Neuronal stem cell (in vitro differentiated cells): Measurements from ENCODE around the gene NR2E1.
A peak's percentile ranks its signal among the peaks of the same experiment; 100 is the strongest.

ENCODE experiments used
- DNase-seq: peaks from one replicate; pipeline ENCODE4 v3.0.0-alpha.2; 2013; ENCODE audit warnings: low spot score
- H2AFZ ChIP-seq: one replicate; pipeline ENCODE4 v1.6.1; 2013; ENCODE audit warnings: mild to moderate bottlenecking, low read length, inconsistent platforms
- H2AK5ac ChIP-seq: 2 replicates; pipeline ENCODE4 v1.6.1; 2013; ENCODE audit warnings: low read depth, mild to moderate bottlenecking, inconsistent platforms, low read length, moderate library complexity, mixed read lengths
- H2BK120ac ChIP-seq: 2 replicates; pipeline ENCODE4 v1.6.1; 2013; ENCODE audit warnings: low read depth, mild to moderate bottlenecking, inconsistent platforms, low read length, moderate library complexity, mixed read lengths
- H2BK12ac ChIP-seq: one replicate; pipeline ENCODE4 v1.6.1; 2013; ENCODE audit warnings: low read length, inconsistent platforms
- H2BK15ac ChIP-seq: 2 replicates; pipeline ENCODE4 v1.6.1; 2013; ENCODE audit warnings: mild to moderate bottlenecking, low read length, inconsistent platforms, mixed read lengths
- H2BK5ac ChIP-seq: one replicate; pipeline ENCODE4 v1.6.1; 2013; ENCODE audit warnings: inconsistent platforms, mild to moderate bottlenecking, low read length, moderate library complexity
- H3K14ac ChIP-seq: one replicate; pipeline ENCODE4 v1.6.1; 2013; ENCODE audit warnings: low read length, inconsistent platforms
- H3K18ac ChIP-seq: 2 replicates; pipeline ENCODE4 v1.6.1; 2013; ENCODE audit warnings: low read length, inconsistent platforms
- H3K23ac ChIP-seq: 2 replicates; pipeline ENCODE4 v1.6.1; 2013; ENCODE audit warnings: low read depth, mild to moderate bottlenecking, mixed read lengths, low read length, inconsistent platforms; ENCODE audit not compliant: poor library complexity
- H3K27ac ChIP-seq: replicated peaks from 3 replicates; pipeline ENCODE4 v1.5.1; 2013; ENCODE audit warnings: low read length, inconsistent platforms
- H3K27me3 ChIP-seq, 3 experiments: 2 replicates each; pipeline ENCODE4 v1.6.1; 2013; ENCODE audit warnings: low read length in 3 of 3, mild to moderate bottlenecking in 2 of 3, inconsistent platforms in 1 of 3, low read depth in 1 of 3, mixed read lengths in 1 of 3, moderate library complexity in 1 of 3; ENCODE audit not compliant: control insufficient read depth in 3 of 3, insufficient read depth in 3 of 3
- H3K36me3 ChIP-seq, 2 donors: replicated peaks in 1 of 2; 2 replicates each; pipeline ENCODE4 v1.6.1; 2013; ENCODE audit warnings: low read length in 2 of 2; ENCODE audit not compliant: control insufficient read depth in 2 of 2, insufficient read depth in 2 of 2
- H3K4ac ChIP-seq: 2 replicates; pipeline ENCODE4 v1.6.1; 2013; ENCODE audit warnings: inconsistent platforms, mild to moderate bottlenecking, low read length, moderate library complexity
- H3K4me1 ChIP-seq, 2 donors: 1 replicate in 1 of 2; 2 replicates in 1 of 2; pipeline ENCODE4 v1.6.1; 2013; ENCODE audit warnings: low read length in 2 of 2, low read depth in 1 of 2; ENCODE audit not compliant: control insufficient read depth in 2 of 2, insufficient read depth in 1 of 2
- H3K4me2 ChIP-seq: one replicate; pipeline ENCODE4 v1.6.1; 2013; ENCODE audit warnings: mild to moderate bottlenecking, low read length, inconsistent platforms; ENCODE audit not compliant: insufficient read depth, poor library complexity, severe bottlenecking
- H3K4me3 ChIP-seq, 2 donors: 2 replicates each; pipeline ENCODE4 v1.5.1; 2013; ENCODE audit warnings: low read length in 2 of 2, mild to moderate bottlenecking in 2 of 2, inconsistent platforms in 1 of 2, moderate library complexity in 1 of 2
- H3K79me1 ChIP-seq: one replicate; pipeline ENCODE4 v1.6.1; 2013; ENCODE audit warnings: low read depth, mild to moderate bottlenecking, inconsistent platforms, low read length, moderate library complexity
- H3K9ac ChIP-seq: one replicate; pipeline ENCODE4 v1.6.1; 2013; ENCODE audit warnings: mild to moderate bottlenecking, low read depth, low read length, inconsistent platforms; ENCODE audit not compliant: poor library complexity
- H3K9me3 ChIP-seq, 2 donors: replicated peaks in 1 of 2; 2 replicates each; pipeline versions ENCODE3 to v1.6.1; 2013; ENCODE audit warnings: low read length in 2 of 2, mild to moderate bottlenecking in 2 of 2, inconsistent platforms in 1 of 2, low read depth in 1 of 2, mixed read lengths in 1 of 2, moderate library complexity in 1 of 2; ENCODE audit not compliant: control insufficient read depth in 2 of 2, insufficient read depth in 1 of 2
- H4K8ac ChIP-seq: one replicate; pipeline ENCODE4 v1.6.1; 2013; ENCODE audit warnings: low read depth, mild to moderate bottlenecking, inconsistent platforms, low read length, moderate library complexity
- H4K91ac ChIP-seq: one replicate; pipeline ENCODE4 v1.6.1; 2013; ENCODE audit warnings: low read length, low read depth, mild to moderate bottlenecking, inconsistent platforms; ENCODE audit not compliant: poor library complexity
- WGBS, 2 donors: extraction: QIAGEN DNeasy Blood & Tissue Kit; methylation state at CpG; one replicate each; pipeline ENCODE4 v1.1.7; 2013; ENCODE audit warnings: missing lambda C conversion rate in 2 of 2, mixed read lengths in 1 of 2; ENCODE audit not compliant: insufficient read length in 2 of 2, insufficient replicate concordance in 1 of 2; ENCODE audit errors: extremely low coverage in 2 of 2; 5-methylcytosine and 5-hydroxymethylcytosine counted together

NR2E1 gene

DNA sequence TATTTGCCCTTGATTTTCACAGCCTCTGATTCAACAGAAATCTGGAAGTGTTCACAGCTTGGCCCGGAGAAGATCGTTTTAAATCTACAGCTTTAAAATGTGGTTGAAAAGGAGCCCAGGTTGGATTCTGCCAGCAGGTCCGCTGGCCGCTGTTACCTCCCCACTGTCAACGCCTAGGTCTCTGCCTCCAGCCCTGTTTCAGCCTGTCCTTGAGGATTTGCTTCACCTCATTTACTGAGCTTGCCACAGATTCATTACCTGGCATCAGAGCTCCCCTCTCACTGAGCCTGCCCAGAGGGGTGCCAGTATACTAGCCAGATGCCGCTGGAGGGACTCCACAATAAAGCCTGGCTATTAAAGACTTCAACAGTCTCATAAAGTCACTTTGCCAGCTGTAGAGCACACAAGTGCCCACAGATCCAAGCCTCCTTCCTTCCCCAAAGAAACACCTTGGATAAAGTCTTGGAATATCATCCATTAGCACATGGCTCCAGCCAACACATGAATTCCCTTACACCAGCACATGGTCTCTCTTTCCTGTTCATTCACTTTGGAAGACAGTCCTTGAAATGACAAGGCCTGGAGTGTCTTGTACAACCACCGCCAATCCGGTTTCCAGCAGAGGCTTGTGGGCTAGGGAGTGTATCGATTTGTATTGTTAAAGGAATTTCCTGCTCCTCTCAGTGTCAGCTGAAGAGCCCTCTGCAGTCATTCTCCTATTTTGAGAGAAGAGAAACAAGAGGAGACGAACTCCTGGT lies 9.5 kb upstream of the NR2E1 start:
- H4K8ac ChIP-seq = no peak overlapping the region
- no peaks in the 10 kb centered on the region for H3K36me3 ChIP-seq
- no peak for DNase-seq
- no peak overlapping the region for H3K4me2 ChIP-seq
- no peak overlapping the region for H2BK120ac ChIP-seq
- no peak overlapping the region for H3K18ac ChIP-seq
- H3K9me3 ChIP-seq = no peaks in the 10 kb centered on the region
- no peak overlapping the region for H3K4me3 ChIP-seq
- WGBS, 2 donors = no CpG with 5 or more reads among the region's 10 CpGs
- peaks cover 0 to 73% (median 7%) of the 10 kb centered on the region in 3 experiments for H3K27me3 ChIP-seq
- H3K23ac ChIP-seq = no peak overlapping the region
- no peaks in the 10 kb centered on the region for H3K79me1 ChIP-seq
- no peak overlapping the region for H2BK15ac ChIP-seq
- no peak overlapping the region for H2BK12ac ChIP-seq
- H2BK5ac ChIP-seq = no peak overlapping the region
- H4K91ac ChIP-seq = no peak overlapping the region
- H3K9ac ChIP-seq = no peak overlapping the region
- no peak overlapping the region for H3K4ac ChIP-seq
- H3K4me1 ChIP-seq = peaks cover 15 to 17% of the 10 kb centered on the region in 2 donors
- H3K14ac ChIP-seq = no peak overlapping the region
- H3K27ac ChIP-seq = no peak overlapping the region
- H2AK5ac ChIP-seq = no peak overlapping the region
- peak overlapping the region; percentile 7 for H2AFZ ChIP-seq

DNA sequence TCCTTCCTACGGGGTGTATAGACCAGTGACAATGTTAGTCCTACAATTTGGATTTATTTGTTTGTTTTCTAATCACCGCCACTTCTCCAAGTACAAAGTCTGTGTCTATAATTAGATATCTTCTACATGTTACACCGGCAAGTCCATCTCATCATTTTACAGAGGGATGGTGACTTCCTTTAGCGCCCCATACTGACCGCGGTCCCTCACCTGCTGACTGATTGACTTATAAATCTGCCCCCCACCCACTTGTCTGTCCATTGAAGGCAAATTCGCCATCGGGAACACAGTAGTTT lies 8.9 kb upstream of the NR2E1 start:
- Histone ChIP-seq H2AK5ac (no peak overlapping the region), H3K4me1 (peaks cover 15 to 17% of the 10 kb centered on the region in 2 donors), H3K4me3 (peak overlapping the region in 1 of 2 donors; percentile 23)

DNA sequence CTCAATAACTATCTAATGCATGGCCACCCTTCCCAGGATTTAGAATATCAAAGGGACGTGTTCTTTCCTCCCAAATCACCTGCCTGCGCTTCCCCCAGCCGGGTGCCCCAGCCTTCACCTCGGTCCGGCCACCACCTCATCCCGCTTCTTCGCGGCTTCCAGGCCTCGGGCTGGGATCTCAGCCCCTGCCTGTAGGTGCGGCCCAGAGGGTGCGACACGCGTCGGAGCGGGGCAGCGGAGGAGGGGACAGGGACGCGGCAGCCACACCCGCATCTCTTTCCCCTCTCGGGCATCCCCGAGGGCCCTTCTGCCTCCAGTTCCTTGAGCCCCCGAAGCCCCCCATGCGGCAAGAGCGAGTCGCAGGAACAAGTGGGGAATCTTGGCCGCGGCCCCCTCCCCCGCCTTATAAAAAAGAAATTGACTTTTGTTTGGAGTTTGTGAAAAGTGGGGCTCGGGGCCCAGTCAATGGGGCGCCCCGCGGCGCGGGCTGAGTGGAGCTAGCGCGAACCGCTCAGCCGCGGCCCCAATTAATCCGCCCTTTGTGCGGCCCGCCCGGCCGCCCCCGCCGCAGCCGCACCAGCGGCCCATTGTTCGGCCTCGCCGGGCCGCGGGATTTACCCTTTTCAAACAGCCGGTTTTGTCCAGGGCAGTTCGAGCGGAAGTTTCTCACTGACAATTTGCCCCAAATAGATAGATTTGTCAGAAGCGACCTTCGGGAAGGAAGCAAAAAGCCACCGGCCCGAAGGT lies 8.4 kb upstream of the NR2E1 start:
- no peaks in the 10 kb centered on the region for H3K79me1 ChIP-seq
- H2AK5ac ChIP-seq = peak overlapping the region; percentile 78
- peak overlapping the region; percentile 79 for H2AFZ ChIP-seq
- peak overlapping the region; percentile 65 for H3K9ac ChIP-seq
- no peak overlapping the region for H4K8ac ChIP-seq
- peak overlapping the region; percentile 19 for H2BK5ac ChIP-seq
- no peak overlapping the region for H3K23ac ChIP-seq
- H3K9me3 ChIP-seq = no peaks in the 10 kb centered on the region
- peak; percentile 95 for DNase-seq
- peak overlapping the region; percentile 98 for H3K18ac ChIP-seq
- H2BK12ac ChIP-seq = no peak overlapping the region
- peak overlapping the region; percentile 67 for H3K4me2 ChIP-seq
- H2BK120ac ChIP-seq = peak overlapping the region; percentile 78
- H3K4me1 ChIP-seq = peaks cover 15 to 17% of the 10 kb centered on the region in 2 donors
- H3K4me3 ChIP-seq = peak overlapping the region; percentile 24 to 47
- peak overlapping the region; percentile 35 for H2BK15ac ChIP-seq
- H3K27me3 ChIP-seq = peaks cover 4 to 82% (median 17%) of the 10 kb centered on the region in 3 experiments
- peak overlapping the region; percentile 33 for H3K14ac ChIP-seq
- no peaks in the 10 kb centered on the region for H3K36me3 ChIP-seq
- no CpG with 5 or more reads among the region's 60 CpGs for WGBS, 2 donors
- H3K4ac ChIP-seq = peak overlapping the region; percentile 97
- no peak overlapping the region for H4K91ac ChIP-seq
- peak overlapping the region; percentile 90 for H3K27ac ChIP-seq

More for the DNA sequence above, 8.9 kb upstream of the NR2E1 start:
- H2BK120ac ChIP-seq = no peak overlapping the region
- peaks cover 2 to 77% (median 12%) of the 10 kb centered on the region in 3 experiments for H3K27me3 ChIP-seq
- no CpG with 5 or more reads among the region's 8 CpGs for whole genome bisulfite sequencing, 2 donors
- no peak overlapping the region for H3K27ac ChIP-seq
- H3K18ac ChIP-seq = no peak overlapping the region
- H3K14ac ChIP-seq = no peak overlapping the region
- H3K4me2 ChIP-seq = peak overlapping the region; percentile 67
- H3K79me1 ChIP-seq = no peaks in the 10 kb centered on the region
- H2BK12ac ChIP-seq = no peak overlapping the region
- peak overlapping the region; percentile 79 for H2AFZ ChIP-seq
- H3K36me3 ChIP-seq = no peaks in the 10 kb centered on the region
- no peak overlapping the region for H4K91ac ChIP-seq
- peak overlapping the region; percentile 35 for H2BK15ac ChIP-seq
- H3K23ac ChIP-seq = no peak overlapping the region
- H3K4ac ChIP-seq = no peak overlapping the region
- DNase-seq = no peak
- H3K9ac ChIP-seq = no peak overlapping the region
- no peak overlapping the region for H4K8ac ChIP-seq
- no peaks in the 10 kb centered on the region for H3K9me3 ChIP-seq
- no peak overlapping the region for H2BK5ac ChIP-seq

DNA sequence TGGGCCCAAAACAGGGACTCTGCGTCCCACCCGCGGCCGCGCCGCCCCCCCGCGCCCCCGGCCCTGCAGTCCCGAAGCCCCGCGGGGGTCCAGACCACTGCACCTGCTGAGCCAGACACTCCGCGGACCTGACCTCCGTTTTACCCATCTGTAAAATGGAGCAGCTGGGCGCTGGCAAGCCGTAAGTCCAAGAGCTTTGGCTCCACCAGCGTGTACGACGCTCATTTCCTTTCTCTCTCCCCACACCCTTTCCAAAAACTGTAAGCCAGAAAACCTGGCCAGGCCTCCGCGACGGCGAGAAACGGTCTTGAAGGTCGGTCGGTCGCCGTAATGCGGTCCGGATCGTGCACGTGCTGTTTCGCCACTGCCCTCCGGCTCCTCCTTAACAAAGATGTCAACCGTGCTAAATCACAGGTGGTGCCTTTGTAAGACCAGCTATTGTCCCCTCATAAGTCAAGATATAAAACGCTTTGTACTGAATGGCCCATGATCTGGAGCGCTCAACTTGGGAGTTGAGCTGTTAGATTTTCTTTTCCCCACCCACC lies 7.8 kb upstream of the NR2E1 start:
- Histone ChIP-seq H3K4me2 (peak overlapping the region; percentile 51), H4K91ac (no peak overlapping the region), H3K4me1 (peaks cover 15 to 17% of the 10 kb centered on the region in 2 donors), H2AFZ (peak overlapping the region; percentile 79), H3K79me1 (no peaks in the 10 kb centered on the region), H3K14ac (no peak overlapping the region), H3K18ac (peak overlapping the region; percentile 66), H2BK5ac (peak overlapping the region; percentile 19), H3K4ac (no peak overlapping the region), H2BK120ac (no peak overlapping the region), H3K9me3 (no peaks in the 10 kb centered on the region), H2AK5ac (no peak overlapping the region), H3K36me3 (no peaks in the 10 kb centered on the region), H4K8ac (no peak overlapping the region), H3K9ac (no peak overlapping the region), H3K4me3 (peak overlapping the region; percentile 19 to 24), H3K27ac (peak overlapping the region; percentile 90), H2BK15ac (no peak overlapping the region), H3K27me3 (peaks cover 8 to 86% (median 24%) of the 10 kb centered on the region in 3 experiments), H3K23ac (no peak overlapping the region), H2BK12ac (no peak overlapping the region)
- peak; percentile 78 for DNase-seq
- no CpG with 5 or more reads among the region's 38 CpGs for WGBS, 2 donors
